IPS-11a (cell line): Measurements from ENCODE around the gene RGS7BP.

Experiments
- H3K4me3 ChIP-seq: one replicate; pipeline ENCODE4 v1.5.1; 2013; ENCODE audit warnings: low read depth, low read length, control low read depth

Gene RGS7BP

DNA sequence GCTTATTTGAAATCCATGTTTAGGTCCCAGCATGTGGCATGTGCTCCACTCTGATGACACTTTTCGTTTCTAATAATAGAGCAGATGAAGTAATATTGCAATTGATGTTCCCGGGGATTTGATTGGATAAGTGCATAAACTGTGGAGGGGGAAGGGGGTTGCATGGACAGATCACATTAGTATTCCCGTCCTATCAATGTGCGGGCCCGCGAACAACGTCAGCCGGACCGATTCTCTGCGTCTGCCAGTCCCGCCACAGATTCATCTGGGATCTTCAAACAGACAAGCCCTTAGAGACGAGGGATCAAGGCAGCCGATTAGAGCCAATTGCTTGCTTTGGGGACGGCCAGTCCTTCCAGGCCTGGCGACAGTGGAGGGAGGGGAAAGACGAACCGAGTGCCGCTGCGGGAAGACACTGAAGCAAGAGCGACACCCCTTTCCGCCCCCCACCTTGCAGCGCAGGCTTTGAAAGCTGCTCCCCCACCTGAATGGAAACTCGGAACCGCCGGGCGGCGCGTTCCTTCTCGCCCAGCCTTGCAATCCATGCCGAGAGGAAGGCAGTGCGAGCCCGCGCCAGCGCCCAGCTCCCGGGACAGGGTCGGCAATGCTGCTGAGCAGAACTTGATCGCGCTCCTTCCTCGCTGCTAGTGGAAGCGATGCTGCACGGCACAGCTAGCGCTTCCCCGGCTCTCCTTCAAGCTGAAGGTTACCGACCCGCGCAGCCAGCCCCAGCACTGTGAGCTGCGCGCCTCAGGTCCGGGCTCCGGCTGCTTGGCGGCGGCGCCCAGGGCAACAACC is at the start of gene RGS7BP:
TSS of gene RGS7BP (plus strand) at position 247 of the 798 bp plus-strand sequence. CDS start 610 bp downstream, outside the sequence.
- peak within 1 kb of the TSS; percentile 69 for H3K4me3 ChIP-seq

- H3K4me3 ChIP-seq: no peak overlapping the region
Observed at GRCh38 chr5:64457846-64458245, 48.0 kb upstream of the RGS7BP start.

- no peak overlapping the region for H3K4me3 ChIP-seq
Observed at GRCh38 chr5:64458948-64459347, 46.9 kb upstream of the RGS7BP start.

- no peak overlapping the region for H3K4me3 ChIP-seq
Observed at GRCh38 chr5:64462391-64462790, 43.4 kb upstream of the RGS7BP start.

DNA sequence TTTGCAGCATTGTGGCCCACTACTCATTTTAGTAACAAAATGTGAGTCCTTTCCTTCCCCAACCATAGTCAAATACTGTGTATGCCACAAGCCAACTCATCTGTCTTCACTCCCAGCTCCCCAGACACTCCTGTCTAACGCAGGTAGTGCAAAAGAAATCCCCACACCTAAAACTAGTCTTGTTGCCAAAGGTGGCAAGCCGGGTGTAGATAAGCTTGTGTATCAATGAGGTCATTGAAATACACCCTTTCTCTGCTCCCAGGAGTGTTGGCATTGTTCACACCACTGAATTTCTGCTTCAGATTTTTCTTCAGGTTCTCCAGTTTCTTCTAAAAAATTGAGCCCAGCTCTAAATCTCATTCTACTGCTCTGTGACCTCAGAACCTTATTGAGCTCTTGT is 19.7 kb upstream of the RGS7BP start:
- H3K4me3 ChIP-seq: no peak overlapping the region

DNA sequence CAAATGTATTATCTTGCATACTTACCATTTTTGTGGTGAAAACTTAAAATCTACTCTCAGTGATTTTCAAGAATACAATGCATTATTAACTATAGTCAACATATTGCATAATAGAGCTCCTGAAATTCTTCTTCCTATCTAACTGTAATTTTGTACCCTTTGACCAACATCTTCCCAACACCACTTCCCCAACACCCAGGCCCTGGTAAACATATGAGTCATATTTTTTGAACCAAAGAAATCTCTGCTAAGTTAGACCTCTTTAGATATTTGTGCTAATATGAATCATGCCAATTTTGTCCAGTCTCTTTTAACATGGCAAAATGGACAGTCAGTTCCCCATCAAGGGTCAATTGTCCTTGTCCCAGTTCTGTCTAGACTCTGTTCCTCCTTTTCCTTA is 18.5 kb upstream of the RGS7BP start:
- H3K4me3 ChIP-seq: no peak overlapping the region

GRCh38 chr5:64489857-64490256 is 16.0 kb upstream of the RGS7BP start:
- no peak overlapping the region for H3K4me3 ChIP-seq

DNA sequence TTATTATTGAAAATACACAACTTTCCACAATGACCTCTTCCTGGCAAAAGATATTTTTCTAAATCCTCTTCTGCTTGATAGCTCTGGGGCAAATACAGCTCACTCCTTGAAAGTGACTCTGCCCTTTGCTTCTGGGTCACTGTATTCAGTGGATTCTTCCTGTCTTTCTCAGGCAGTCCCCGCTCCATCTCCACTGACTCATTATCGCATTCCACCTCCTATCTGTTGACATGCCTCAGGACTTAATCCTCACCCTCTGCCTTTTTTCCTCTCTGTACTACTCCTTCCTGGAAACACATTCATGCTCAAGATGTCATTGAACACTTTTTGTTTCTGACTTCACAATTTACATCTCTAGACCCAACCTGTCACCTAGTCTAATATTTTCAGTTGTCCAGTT is 8.4 kb upstream of the RGS7BP start:
- no peak overlapping the region for H3K4me3 ChIP-seq

- no peak overlapping the region for H3K4me3 ChIP-seq
Observed at GRCh38 chr5:64502196-64502595, 3.6 kb upstream of the RGS7BP start.

DNA sequence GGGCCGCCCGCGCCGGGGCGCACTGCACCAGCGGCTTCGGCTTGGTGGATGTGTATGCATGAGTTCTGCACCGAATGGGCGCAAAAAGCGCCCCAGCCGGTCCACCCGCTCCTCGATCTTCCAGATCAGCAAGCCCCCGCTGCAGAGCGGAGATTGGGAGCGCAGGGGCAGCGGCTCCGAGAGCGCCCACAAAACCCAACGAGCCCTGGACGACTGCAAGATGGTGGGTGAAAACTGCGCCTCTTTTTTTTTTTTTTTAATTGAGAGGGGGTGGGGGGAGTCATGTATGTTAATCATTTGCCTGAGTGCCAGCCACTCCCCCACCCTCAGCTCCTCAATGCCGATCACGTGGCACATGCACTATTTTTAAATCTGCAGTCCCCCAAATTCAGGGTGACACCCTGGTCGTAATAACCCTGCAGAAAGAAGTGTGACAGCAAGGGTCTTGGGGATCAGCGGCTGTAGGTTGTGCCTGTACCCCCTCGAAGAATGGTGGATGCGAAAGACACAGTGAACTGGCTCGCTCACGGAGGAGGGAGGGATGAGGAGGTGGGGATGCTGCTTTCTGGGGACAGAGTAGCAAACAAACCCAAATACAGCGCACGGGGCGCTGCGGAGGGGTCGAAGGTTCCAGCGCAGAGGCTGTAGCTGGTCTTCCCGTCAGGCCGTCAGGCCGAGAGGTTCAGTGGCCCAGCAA is 900 bp downstream of the RGS7BP start:
- peak overlapping the region; percentile 69 for H3K4me3 ChIP-seq

DNA sequence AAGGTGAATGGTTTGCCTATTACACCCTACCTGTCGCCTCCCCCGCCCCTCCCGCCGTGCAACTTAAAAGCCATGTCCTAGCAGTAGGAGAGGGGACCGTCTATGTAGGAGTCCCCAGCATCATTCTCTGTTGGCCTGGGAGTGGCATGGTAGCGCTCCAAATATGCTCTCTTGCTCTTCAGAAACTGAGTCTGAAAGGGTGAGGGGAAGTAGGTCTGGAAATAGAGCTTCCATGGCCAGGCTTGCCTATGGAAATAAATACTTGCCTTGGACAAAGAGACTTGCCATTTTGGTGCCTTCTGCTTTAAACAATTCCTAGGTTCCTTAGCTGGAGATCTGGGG is 1.4 kb downstream of the RGS7BP start:
- H3K4me3 ChIP-seq: peak overlapping the region; percentile 69

GRCh38 chr5:64509828-64510227 is 4.0 kb downstream of the RGS7BP start:
- no peak overlapping the region for H3K4me3 ChIP-seq

GRCh38 chr5:64513492-64513891 is 7.7 kb downstream of the RGS7BP start:
- H3K4me3 ChIP-seq: no peak overlapping the region

GRCh38 chr5:64514612-64515011 is 8.8 kb downstream of the RGS7BP start:
- no peak overlapping the region for H3K4me3 ChIP-seq

- no peak overlapping the region for H3K4me3 ChIP-seq
Observed at GRCh38 chr5:64516216-64516615, 10.4 kb downstream of the RGS7BP start.

DNA sequence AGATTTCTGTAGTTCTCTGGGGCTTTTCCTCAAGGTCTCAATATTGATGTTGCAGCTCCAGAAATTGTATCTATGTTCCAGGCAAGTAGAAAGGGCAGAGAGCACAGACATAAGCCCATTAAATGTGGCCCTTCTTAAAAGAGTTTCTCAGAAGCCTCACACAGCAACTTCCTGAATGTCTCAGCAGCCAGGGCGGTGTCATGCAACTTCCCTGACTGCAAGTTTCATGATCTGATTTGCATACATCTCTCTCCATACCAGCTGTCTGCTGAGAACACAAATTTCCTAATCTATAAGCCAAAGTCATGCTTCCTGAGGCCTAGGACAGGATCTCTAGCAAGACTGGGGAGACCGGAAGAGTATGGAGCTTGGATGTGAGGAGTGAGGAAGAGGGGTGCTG is 13.0 kb downstream of the RGS7BP start:
- H3K4me3 ChIP-seq: no peak overlapping the region

GRCh38 chr5:64519263-64519662 is 13.4 kb downstream of the RGS7BP start:
- no peak overlapping the region for H3K4me3 ChIP-seq

- H3K4me3 ChIP-seq: no peak overlapping the region
Observed at GRCh38 chr5:64526734-64527439, 21.1 kb downstream of the RGS7BP start.

DNA sequence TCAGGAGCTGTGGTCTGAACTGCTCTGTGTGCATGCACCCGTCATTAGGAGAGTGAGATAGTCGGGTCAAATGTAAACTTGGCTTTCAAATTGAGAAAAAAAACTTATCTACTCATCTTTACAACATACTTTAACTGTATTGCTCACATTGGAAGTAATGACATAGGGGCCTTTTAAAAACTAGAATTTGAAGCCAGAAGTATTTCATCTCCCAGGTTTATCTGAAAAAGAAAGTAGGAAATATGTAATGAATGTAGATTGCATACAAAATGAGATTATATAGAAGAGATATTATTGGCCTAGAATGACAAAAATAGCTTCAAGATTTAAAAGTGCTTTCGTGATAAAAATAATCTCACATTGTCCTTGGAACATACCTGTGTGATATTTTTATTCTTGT is 24.3 kb downstream of the RGS7BP start:
- H3K4me3 ChIP-seq: no peak overlapping the region

GRCh38 chr5:64532212-64532611 is 26.4 kb downstream of the RGS7BP start:
- no peak overlapping the region for H3K4me3 ChIP-seq

- H3K4me3 ChIP-seq: no peak overlapping the region
Observed at GRCh38 chr5:64532657-64533056, 26.8 kb downstream of the RGS7BP start.

GRCh38 chr5:64534033-64534432 is 28.2 kb downstream of the RGS7BP start:
- H3K4me3 ChIP-seq: no peak overlapping the region
